NCI-H2029 (cell line): ENCODE data around the gene NFIA.

ENCODE experiments used
- DNase-seq: peaks from one replicate; lab custom pipeline; 2025; lab: John Stamatoyannopoulos, UW

Gene NFIA

DNA sequence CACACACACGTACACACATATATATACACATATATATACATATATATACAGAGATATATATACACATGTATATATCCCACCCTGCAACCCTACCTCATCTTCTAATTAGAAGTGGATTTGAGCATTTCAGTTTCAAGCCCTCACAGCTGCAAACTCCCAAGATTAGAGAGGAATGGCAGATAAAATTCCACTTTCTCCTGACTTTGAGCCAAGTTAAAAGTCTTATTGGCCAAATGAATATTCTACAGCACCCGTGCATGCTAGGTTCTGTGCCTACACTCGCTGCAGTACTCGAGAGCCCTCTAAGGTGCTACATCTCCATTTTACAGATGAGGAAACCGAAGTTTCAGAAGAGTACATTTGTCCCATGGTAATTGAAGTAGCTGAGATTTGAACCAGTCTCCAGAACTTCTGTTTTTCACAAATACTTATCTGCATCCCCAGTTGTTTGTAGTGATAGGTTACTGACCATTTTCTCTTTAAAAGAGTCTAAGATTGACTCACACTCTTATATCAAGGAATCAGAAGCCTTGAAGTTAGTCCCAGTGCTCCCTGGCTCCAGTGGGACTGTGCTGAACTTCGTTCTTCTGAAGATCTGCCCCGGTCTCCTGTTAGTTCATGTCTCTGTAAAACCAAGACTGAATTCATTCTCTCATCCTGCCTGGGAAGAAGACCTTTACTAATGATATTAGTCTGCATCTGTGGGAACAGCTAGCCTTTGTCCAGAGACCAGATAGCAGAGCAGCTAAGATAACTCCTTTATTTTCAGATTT, 350.4 kb downstream of the NFIA start:
- no peak for DNase-seq

DNA sequence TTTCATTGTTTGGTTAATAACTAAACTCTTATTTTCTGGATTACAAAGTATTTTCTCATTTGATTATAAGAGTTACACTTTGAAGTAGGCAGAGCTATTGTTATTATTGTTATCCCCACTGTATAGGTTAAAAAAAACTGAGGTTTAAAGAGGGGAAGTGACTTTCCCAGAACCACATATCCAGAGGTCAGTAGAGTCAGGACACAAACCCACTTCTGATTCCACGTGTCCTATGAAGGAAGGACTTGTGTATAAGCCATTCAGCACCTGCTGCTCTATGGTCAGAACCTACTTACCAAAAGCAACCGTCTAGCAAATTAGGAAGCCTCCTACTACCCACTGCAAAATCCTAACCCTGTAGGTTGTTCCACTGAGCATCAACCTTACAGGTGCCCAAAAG, 351.3 kb downstream of the NFIA start:
- no peak for DNase-seq

DNA sequence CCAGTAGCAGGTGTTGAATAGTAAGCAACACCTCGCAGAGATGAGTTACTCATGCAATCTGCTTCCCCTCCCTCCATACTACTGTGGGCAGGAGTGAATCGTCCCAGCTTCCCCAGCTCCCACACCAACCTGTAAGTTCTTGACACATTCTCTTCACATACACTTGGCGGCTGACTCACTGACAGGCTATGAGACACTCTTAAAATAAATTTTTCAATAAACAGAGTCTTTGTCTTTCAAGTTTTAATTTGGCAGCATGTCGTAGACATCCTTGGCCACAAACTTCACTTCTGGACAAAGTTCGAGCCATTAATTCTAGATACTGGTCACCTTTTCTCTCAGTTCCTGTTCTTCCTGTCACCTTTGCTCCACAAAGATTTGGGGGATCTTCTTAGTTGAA, 351.9 kb downstream of the NFIA start:
- DNase-seq, result no peak

DNA sequence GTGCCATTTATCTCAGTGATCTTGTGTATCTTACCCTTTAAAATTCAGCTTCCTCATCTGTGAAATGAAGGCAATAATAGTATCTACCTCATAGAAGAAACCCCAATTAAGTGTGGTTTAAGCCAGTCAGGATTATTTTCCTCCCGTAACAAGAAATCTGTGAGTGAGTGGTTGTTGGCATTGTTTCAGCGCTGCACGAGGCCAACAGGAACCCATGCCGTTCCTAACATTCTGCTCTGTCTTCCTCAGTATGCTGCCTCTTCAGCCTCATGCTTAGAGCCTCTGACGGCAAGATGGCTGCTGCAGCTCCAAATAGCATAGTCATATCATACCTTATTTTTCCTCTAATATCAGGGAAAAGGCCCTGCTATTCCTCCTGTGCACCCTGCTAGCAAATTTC, 352.9 kb downstream of the NFIA start:
- DNase-seq, result no peak

DNA sequence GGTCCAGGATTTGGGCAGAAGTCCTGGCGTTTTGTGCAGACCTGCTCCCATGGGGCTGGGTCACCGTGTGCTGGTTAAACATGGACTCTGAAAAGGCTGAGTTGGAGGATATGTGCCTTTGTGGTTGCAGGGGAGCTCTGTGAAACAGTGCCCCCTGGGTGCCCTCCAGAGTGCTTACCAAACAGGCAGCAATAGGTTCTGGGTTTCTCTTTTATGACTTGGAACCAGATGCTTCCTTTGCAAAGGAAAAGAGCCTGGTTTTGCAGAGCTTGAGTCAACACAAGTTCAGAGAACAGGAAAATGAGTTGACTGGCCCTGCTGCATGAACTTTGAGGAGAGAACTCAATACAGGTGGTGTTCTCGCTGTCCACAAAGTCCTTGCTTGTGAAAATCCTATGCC, 353.7 kb downstream of the NFIA start:
- DNase-seq, result no peak

DNA sequence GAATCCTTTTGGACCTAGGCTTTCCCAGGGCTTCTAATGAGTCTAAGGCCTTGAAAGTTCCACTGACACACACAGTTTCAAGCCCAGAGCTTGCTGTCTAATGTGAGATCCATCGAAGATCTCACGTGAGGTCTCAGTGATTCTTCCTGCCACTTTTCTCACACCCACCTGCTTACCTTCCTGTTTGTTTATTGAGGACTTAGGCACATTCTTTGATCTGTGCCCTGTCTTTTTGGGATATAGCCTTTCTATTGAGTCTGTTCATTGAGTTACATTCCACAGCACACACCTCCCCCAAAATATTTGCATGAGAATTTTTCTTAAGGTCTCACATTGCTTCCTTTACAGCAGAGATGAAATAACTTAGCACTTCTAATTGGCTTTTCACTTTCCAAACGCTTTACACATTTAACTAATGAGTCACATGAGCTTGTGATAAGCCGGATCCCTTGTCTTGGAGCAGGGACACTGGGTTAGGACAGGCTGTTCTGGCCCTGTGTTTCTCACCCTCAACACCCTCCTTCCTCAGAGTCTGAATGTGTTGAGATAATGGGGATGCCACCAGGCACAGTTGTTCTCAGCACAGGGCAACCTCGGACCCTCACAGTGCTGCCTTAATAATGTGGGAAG, 354.2 kb downstream of the NFIA start:
- no peak for DNase-seq

DNA sequence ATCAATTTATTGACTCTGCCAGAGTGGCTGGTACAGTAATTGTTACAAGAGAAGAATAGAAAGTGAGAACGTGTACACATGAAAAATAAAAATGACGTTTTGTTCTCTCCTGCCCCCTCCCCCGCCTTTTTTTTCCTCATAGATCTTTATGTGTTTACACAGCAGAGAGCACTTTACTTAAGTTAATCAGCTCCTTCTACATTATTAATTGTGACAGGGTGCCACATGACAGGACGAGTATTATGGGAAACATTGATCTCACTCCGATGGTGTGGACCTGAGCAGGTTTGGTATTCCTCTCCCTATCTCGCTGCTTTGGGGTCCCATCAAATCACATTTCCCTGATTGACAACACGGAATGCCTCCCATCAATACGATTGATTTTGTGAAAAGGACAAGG, 356.9 kb downstream of the NFIA start:
- peak; percentile 66 for DNase-seq

DNA sequence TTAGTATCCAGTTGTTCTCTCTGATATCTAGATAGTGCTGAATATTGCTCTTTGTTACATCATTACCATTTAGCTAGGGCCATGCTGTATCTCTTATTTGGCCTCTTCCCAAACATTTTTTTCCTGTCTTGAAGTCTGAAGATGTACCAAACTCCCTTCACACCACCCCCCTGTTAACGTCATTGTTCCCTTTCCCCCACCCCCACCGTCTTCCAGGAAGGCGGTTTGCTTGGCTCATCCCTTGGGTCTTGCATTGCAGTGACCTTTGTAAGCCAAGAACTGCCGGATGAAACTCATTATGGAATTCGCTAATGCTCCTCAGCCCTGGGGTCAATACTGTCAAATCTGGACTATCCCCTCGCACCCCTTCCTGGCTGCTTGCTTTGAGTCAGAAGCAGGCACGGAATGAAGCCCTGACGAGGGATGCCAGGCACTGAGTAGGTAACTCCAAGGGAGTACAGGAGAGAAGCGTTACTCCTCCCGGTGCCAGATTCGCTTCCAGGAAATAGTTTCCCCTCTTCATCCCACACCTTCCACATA, 359.4 kb downstream of the NFIA start:
- no peak for DNase-seq

DNA sequence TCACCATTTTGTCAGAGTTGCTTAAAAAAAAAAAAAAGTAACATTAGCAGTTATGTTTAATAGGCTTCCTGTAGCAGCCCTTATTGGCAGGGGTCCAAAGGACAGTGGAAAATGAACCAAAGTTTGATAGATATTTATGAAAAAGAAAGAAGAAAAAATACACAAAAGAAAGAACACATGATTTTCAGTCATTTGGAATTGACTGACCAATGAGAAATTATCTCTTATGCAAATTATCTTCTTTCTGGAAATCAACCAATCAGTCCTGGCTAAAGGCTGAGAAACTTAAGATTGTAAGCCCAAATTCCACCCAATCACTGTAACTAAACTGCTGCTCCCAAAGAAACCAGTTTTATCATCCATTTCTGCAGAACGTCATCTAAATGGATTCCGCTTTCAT, 360.2 kb downstream of the NFIA start:
- no peak for DNase-seq

DNA sequence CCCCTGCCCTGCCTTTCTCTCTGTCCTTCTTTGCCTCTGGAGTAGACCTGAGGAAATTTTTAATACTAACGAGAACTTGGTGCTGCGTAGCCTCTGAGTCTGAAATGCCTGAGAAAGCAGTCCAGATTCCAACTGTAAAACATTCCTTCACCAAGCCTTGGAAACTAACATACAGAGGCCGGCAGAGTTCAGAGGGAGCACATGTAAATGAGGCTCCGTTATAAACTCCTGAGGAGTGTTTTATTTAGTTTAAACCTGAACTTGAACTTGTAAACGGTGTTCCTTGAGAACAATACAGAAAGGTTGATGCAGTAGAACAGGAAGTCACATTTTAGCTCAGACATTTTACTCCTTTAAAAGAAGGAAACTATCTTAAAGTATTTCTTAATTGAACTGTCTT, 361.9 kb downstream of the NFIA start:
- no peak for DNase-seq

DNA sequence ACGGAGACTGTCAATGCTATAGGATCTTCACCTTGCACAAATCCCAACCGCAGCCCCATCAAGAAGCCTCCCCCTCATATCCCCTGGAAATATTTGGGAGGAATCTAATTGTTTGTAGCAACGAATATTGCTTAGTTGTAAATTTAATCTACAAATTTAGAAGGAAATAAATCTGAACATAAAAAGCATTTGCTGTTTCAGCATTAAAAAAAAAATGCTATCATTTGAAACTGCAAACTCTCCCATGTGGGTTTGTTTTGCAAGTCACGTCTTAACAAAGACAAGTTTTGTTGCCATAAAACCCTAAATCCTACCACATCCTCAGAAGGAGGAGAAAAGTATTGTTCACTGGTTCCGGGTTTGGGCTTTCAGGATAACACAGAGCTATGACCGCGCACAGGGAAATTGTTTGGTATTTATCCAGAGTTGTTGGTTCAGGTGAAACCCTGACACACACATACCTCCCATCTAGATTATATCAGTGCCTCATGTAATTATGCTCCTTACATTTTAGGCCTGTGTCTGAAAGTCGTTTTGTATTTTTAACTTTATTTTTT, 363.0 kb downstream of the NFIA start:
- no peak for DNase-seq

DNA sequence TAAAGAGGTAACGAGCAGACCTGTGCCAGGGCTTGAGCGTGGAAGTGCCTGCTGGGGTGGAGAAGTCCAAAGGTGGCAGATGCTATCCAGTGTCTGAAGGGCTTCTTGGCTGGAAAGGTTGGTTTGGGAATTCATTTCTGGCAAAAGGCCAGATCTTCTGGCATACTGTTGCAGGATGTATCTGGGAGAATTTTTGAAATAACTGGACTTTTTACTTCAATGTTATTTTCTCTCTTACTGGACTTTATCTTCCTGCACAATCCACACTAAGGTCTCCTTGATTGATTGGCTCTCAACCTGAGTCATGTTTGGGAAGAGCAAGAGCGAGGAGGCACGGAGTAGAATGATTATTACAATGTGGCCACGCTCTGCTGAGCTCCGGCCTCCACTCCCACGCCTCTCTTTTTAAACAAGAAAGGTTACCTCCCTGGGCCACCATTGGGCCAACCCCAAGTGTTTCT, 364.2 kb downstream of the NFIA start:
- peak; percentile 49 for DNase-seq

DNA sequence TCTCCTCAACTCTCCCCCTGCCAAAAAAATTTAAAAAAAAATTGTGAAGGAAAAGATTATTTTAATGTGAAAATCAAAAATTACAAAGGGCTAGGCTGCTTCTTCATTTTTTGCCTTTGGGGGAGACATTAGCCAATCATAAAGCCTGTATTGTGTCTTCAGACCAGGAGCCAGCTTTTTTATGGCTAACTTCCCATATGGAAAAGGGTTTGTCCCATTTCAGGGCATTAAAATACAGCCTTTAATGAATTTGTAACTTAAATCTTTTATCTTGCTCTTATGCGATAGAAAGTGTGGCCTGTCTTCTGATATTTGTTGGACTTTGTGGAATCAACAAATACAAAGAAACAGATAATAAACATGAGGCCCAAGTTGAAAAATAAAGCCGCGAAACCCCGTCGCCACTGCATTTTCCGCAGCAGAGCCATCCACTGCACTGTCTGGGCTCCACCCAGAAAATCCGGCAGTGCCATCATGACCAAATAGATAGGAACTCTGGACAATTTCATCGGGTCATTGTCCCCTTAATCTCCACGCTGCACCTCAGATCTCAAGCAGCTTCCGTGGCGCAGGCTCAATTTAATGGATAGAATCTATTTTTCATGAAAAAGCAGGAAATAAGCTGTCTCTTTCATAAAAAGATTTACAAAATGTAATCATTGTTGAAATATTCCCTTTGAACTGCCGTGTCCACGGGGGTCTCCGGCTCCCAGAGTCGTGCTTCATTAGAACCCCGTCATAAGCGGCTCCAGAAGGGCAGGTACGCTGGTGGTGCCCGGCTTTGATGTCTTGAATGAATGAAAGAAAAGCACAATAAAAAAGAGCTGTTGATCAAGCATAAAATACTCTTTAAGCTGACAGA, 365.0 kb downstream of the NFIA start:
- no peak for DNase-seq

DNA sequence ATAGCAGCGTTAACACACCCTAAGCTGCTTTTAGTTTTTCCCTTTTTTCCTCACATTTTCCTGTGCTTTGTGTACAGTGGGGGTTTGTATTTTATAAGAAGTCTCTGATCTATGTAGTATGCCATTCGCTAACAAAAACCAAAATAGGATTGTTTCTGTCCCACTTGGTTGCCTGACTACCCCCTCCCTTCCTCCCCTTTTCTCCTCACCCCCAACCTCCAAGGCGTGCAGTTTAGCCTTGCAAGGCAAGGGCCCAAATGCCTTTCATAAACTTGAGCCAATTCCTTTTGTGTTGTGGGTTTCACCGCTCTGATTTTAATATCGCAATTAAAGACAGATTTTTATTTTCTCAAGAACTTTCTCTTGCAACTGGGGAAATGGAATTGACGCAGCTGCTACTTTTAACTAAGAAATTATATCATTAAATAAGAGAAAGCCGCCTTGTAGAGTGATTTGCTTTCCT, 365.6 kb downstream of the NFIA start:
- DNase-seq, result no peak

DNA sequence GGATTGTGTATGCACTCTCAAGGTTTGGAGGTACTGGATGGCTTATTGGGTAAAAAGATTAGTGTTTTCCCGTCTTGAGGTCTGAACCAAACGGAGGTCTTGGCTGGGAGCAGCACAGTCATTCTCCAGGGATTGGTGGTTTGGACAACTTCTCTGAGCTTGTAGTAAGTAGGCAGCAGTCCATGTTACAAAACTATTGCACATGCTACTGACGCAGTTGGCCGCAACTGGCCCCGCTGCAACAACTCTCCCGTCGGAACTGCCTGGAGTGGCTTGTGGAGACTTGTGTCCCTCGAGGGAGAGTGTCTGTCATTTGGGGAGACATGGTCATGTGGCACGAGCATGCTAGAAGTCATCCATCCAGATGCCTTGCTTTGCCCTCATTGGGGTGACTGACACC, 366.6 kb downstream of the NFIA start:
- no peak for DNase-seq

DNA sequence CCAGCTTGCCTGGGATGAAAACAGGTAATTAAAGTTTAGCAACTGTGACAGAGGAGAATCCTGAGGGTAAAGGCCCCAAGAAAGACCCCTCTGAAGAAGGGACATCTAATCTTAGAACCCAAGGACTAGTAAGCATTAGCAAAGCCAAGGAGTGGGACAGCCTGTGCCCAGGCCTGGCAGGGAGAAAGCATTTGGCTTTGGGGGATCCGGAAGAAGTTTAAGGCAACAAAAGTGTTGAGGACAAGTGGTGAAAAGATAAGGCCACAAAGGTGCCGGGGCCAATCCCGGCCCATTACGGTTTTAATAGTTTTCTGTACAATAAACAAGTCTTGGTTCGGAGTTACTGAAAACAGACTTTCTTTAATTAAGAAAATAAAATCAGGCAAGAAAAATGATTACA, 367.0 kb downstream of the NFIA start:
- no peak for DNase-seq

DNA sequence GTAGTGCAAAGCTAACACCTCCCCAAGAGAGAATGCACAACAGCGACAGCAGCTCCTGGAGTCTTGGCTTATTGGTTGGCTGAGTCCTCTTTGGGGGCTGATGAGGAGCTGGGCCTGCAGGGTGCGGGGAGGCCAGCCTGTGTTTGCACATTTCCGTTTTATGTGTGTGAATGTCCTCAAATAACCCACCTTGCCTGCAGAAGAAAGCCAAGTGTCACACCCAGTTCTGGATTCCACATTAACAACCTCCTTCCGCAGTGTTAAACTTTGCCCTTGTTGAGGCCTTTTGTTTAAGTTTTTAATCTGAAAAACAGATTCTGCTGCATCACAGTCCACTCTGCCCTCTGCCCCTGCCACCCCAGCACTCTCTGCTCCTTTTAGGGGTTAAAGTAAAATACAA, 368.1 kb downstream of the NFIA start:
- no peak for DNase-seq

DNA sequence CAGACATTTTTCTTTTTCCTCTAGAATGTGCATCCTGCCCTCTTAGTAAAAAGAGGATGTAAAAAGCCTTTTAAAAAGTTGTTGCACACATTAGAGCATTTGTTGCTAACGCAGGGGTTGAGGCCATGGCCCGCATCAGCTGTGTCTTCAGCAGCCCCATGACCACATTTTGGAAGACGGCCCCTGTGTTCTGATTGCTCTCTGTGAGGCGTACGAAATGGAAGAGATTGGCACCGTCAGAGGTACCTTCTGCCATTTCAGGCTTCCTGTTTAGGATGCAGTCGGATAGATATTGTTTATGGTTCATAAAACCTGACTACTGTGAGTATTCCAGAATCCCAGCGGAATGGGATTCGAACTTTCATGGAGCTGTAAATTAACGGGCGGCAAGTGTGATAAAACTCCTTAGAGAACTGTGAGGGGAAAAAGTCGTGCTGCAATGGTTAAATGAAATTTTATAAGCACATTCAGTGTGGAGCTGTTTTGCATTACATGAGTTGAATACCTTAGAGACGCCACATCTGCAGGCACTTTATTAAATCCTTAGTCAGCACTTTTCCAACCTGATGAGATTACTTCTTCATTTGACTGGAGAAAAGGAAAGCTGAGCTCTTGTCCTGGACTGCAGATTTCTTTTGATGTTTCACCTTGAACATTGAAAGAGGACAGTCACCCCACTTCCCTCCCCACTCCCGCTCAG, 368.7 kb downstream of the NFIA start:
- DNase-seq, result no peak

DNA sequence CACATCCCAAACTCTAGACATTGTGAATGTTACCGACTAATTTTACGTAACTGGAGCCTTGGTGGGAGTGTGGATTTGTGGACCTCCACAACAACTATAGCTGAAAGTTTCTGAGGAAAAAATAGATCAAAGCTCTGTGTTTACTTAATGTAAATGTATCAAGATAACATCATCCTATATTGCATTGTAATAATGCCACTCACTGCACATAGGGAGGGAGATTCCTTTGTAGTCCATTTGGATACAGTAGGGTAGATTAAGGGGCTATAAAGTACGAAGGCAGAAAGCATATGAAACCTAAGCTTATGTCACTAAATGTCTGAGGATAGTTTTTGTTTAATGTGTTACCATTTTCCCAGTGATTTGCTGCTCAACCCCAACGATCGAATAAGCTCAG, 369.2 kb downstream of the NFIA start:
- DNase-seq, result no peak

DNA sequence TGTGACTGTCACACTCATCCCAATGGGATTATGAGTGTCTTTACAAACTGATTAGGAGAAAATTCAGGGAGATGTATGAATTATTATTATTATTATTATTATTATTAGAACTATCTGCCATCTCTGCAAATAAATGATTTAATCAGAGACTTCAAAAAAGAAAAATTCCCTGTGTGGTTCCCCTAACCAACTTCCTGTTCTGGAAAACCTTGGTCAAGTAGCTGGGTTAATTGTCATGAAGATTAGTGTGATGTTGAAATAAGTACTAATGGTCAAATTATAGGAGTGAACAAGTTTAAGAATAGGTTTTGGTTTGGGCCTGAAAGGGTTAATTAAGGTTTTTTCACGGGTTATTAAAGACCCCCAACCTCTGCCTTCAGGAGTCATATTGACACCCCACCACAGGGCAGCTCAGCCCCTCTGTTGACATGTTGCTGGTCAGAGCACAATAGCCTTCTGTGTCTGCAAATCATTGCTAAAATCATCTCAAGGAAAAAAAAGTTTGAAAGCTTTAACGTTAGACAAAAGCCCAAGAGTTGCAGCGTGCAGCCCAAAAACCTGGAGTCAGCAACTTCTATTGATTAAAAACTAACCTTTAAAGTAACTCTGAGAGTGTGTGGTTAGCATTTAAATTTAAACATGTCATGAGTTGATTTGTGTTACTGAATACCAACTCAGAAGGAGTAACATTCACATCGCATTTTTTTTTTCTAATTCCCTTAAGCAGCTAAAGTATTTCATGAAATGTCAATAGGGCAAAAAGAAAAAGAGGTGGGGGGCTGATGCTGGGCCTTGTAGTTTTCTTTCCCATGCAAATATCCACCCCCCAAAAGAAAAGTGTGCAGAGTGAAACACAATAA, 370.0 kb downstream of the NFIA start:
- no peak for DNase-seq
